ENCODE data around the gene SCLT1.

DNA sequence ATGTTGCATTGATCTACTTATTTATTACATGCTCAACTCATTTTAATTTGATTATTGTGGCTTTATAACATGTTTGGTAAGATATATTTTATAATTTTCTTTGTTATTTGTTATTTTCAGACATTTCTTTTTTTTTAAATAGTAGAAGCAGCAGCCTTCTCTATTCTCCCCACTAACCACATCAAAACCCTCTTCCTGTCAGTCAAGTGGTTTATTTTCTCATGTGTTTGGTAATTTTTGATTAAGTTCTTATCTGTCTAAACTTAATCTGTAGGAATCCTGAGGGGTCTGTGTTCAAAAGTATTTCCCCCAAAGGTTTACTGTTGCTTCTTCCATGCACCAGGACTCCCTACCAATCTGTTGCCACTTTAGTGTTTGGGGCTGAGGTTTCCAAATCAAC lies 131.9 kb downstream of the SCLT1 start:
- no peak for TF ChIP-seq RAD21 (conservative IDR thresholded peaks at IDR 0.05)
- TF ChIP-seq, protein P1, sequence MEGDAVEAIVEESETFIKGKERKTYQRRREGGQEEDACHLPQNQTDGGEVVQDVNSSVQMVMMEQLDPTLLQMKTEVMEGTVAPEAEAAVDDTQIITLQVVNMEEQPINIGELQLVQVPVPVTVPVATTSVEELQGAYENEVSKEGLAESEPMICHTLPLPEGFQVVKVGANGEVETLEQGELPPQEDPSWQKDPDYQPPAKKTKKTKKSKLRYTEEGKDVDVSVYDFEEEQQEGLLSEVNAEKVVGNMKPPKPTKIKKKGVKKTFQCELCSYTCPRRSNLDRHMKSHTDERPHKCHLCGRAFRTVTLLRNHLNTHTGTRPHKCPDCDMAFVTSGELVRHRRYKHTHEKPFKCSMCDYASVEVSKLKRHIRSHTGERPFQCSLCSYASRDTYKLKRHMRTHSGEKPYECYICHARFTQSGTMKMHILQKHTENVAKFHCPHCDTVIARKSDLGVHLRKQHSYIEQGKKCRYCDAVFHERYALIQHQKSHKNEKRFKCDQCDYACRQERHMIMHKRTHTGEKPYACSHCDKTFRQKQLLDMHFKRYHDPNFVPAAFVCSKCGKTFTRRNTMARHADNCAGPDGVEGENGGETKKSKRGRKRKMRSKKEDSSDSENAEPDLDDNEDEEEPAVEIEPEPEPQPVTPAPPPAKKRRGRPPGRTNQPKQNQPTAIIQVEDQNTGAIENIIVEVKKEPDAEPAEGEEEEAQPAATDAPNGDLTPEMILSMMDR (IDR thresholded peaks at IDR 0.05; ENCODE audit: poor library complexity, severe bottlenecking), result no peak
- no peak for TF ChIP-seq POLR2AphosphoS5 (IDR thresholded peaks at IDR 0.05)
- no peak for TF ChIP-seq MXI1 (conservative IDR thresholded peaks at IDR 0.05; ENCODE audit: poor library complexity, severe bottlenecking)
- TF ChIP-seq, protein P2, sequence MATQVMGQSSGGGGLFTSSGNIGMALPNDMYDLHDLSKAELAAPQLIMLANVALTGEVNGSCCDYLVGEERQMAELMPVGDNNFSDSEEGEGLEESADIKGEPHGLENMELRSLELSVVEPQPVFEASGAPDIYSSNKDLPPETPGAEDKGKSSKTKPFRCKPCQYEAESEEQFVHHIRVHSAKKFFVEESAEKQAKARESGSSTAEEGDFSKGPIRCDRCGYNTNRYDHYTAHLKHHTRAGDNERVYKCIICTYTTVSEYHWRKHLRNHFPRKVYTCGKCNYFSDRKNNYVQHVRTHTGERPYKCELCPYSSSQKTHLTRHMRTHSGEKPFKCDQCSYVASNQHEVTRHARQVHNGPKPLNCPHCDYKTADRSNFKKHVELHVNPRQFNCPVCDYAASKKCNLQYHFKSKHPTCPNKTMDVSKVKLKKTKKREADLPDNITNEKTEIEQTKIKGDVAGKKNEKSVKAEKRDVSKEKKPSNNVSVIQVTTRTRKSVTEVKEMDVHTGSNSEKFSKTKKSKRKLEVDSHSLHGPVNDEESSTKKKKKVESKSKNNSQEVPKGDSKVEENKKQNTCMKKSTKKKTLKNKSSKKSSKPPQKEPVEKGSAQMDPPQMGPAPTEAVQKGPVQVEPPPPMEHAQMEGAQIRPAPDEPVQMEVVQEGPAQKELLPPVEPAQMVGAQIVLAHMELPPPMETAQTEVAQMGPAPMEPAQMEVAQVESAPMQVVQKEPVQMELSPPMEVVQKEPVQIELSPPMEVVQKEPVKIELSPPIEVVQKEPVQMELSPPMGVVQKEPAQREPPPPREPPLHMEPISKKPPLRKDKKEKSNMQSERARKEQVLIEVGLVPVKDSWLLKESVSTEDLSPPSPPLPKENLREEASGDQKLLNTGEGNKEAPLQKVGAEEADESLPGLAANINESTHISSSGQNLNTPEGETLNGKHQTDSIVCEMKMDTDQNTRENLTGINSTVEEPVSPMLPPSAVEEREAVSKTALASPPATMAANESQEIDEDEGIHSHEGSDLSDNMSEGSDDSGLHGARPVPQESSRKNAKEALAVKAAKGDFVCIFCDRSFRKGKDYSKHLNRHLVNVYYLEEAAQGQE (IDR thresholded peaks at IDR 0.05; ENCODE audit: borderline replicate concordance), result no peak
- TF ChIP-seq EZH2 (IDR thresholded peaks at IDR 0.05; ENCODE audit: borderline replicate concordance, insufficient read depth, low read length, poor library complexity, severe bottlenecking), result no peak
- TF ChIP-seq SMC3 (conservative IDR thresholded peaks at IDR 0.05; ENCODE audit: poor library complexity), result no peak
- TF ChIP-seq EP300 (conservative IDR thresholded peaks at IDR 0.05; ENCODE audit: poor library complexity, severe bottlenecking), result no peak

Data from neural cell (in vitro differentiated cells).